Measurements from ENCODE around the gene NEMP2.

The NEMP2 gene

DNA sequence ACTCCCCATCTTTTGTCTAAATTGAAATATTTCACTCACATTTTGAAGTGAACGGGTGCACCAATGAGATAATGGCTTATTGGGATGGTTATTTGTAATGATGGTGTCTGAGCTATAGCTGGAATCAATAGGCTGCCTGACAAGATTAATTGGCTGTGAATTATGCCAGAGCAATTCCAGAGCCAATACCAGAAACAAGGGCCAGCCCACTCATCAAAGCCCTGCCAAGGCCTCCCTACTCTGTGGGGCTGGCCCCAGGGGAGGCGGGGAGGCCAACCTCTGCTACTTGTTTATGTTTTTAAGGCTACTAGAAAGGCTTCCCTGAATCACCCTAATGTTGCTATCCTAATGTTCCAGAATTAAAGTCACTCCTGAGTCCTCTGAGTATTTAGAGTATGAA, 29.1 kb upstream of the NEMP2 start:
- Histone ChIP-seq H3K27me3 (ENCODE audit: insufficient read depth, poor library complexity, severe bottlenecking) (no peaks in the 10 kb centered on the region), H3K27ac (replicated peaks) (no peak overlapping the region), H3K4me3 (replicated peaks; ENCODE audit: insufficient read depth, low read length) (no peak overlapping the region)
- no peak for DNase-seq (ENCODE audit: low read depth in 1 of 2, low spot score in 1 of 2)
- TF ChIP-seq SPI1 (IDR thresholded peaks at IDR 0.05; ENCODE audit: borderline replicate concordance, low read depth) (no peak), POLR2AphosphoS5 (IDR thresholded peaks at IDR 0.05; ENCODE audit: low read depth) (no peak), GABPA (IDR thresholded peaks at IDR 0.05; ENCODE audit: low read depth) (no peak)
- TF ChIP-seq, protein P1, sequence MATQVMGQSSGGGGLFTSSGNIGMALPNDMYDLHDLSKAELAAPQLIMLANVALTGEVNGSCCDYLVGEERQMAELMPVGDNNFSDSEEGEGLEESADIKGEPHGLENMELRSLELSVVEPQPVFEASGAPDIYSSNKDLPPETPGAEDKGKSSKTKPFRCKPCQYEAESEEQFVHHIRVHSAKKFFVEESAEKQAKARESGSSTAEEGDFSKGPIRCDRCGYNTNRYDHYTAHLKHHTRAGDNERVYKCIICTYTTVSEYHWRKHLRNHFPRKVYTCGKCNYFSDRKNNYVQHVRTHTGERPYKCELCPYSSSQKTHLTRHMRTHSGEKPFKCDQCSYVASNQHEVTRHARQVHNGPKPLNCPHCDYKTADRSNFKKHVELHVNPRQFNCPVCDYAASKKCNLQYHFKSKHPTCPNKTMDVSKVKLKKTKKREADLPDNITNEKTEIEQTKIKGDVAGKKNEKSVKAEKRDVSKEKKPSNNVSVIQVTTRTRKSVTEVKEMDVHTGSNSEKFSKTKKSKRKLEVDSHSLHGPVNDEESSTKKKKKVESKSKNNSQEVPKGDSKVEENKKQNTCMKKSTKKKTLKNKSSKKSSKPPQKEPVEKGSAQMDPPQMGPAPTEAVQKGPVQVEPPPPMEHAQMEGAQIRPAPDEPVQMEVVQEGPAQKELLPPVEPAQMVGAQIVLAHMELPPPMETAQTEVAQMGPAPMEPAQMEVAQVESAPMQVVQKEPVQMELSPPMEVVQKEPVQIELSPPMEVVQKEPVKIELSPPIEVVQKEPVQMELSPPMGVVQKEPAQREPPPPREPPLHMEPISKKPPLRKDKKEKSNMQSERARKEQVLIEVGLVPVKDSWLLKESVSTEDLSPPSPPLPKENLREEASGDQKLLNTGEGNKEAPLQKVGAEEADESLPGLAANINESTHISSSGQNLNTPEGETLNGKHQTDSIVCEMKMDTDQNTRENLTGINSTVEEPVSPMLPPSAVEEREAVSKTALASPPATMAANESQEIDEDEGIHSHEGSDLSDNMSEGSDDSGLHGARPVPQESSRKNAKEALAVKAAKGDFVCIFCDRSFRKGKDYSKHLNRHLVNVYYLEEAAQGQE (IDR thresholded peaks at IDR 0.05; ENCODE audit: insufficient replicate concordance, low read depth) = no peak
- TF ChIP-seq, protein P2, sequence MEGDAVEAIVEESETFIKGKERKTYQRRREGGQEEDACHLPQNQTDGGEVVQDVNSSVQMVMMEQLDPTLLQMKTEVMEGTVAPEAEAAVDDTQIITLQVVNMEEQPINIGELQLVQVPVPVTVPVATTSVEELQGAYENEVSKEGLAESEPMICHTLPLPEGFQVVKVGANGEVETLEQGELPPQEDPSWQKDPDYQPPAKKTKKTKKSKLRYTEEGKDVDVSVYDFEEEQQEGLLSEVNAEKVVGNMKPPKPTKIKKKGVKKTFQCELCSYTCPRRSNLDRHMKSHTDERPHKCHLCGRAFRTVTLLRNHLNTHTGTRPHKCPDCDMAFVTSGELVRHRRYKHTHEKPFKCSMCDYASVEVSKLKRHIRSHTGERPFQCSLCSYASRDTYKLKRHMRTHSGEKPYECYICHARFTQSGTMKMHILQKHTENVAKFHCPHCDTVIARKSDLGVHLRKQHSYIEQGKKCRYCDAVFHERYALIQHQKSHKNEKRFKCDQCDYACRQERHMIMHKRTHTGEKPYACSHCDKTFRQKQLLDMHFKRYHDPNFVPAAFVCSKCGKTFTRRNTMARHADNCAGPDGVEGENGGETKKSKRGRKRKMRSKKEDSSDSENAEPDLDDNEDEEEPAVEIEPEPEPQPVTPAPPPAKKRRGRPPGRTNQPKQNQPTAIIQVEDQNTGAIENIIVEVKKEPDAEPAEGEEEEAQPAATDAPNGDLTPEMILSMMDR (IDR thresholded peaks at IDR 0.05; ENCODE audit: insufficient read depth, low read length) = no peak

- Histone ChIP-seq H3K27ac (replicated peaks) (no peak overlapping the region), H3K4me3 (replicated peaks; ENCODE audit: insufficient read depth, low read length) (no peak overlapping the region), H3K27me3 (ENCODE audit: insufficient read depth, poor library complexity, severe bottlenecking) (no peaks in the 10 kb centered on the region)
- TF ChIP-seq GABPA (IDR thresholded peaks at IDR 0.05; ENCODE audit: low read depth) (no peak), SPI1 (IDR thresholded peaks at IDR 0.05; ENCODE audit: borderline replicate concordance, low read depth) (no peak)
- TF ChIP-seq, protein P1 (IDR thresholded peaks at IDR 0.05; ENCODE audit: insufficient replicate concordance, low read depth) = no peak
- DNase-seq (ENCODE audit: low read depth in 1 of 2, low spot score in 1 of 2) = no peak
Observed at GRCh38 chr2:190563109-190563508, 28.6 kb upstream of the NEMP2 start.

GRCh38 chr2:190562121-190562520, 27.6 kb upstream of the NEMP2 start:
- Histone ChIP-seq H3K27me3 (ENCODE audit: insufficient read depth, poor library complexity, severe bottlenecking) (no peaks in the 10 kb centered on the region), H3K4me3 (replicated peaks; ENCODE audit: insufficient read depth, low read length) (no peak overlapping the region), H3K27ac (replicated peaks) (no peak overlapping the region)
- DNase-seq (ENCODE audit: low read depth in 1 of 2, low spot score in 1 of 2) = no peak
- TF ChIP-seq SPI1 (IDR thresholded peaks at IDR 0.05; ENCODE audit: borderline replicate concordance, low read depth) (no peak), POLR2AphosphoS5 (IDR thresholded peaks at IDR 0.05; ENCODE audit: low read depth) (no peak), GABPA (IDR thresholded peaks at IDR 0.05; ENCODE audit: low read depth) (no peak)
- TF ChIP-seq, protein P2 (IDR thresholded peaks at IDR 0.05; ENCODE audit: insufficient read depth, low read length) = no peak
- TF ChIP-seq, protein P1 (IDR thresholded peaks at IDR 0.05; ENCODE audit: insufficient replicate concordance, low read depth) = no peak

Data from HL-60 (cell line).